Hepatocyte (in vitro differentiated cells): ENCODE results near the gene SYNPR.

ENCODE experiments used
- EZH2 ChIP-seq: fragments of 200-600 bp; sonication (generic); IDR thresholded peaks from 2 replicates; pipeline ENCODE4 v1.6.1; 2016; ENCODE audit warnings: antibody characterized with exemption, mild to moderate bottlenecking, borderline replicate concordance
- EZH2phosphoT487 ChIP-seq: fragments of 200-600 bp; sonication (generic); IDR thresholded peaks from one replicate; pipeline ENCODE4 v1.6.1; 2018; ENCODE audit warnings: antibody characterized with exemption, mild to moderate bottlenecking, low read depth, moderate library complexity; ENCODE audit not compliant: unreplicated experiment, severe bottlenecking
- TF ChIP-seq, protein P1 (sequence below): fragments of 200-600 bp; sonication (generic); IDR thresholded peaks from 2 replicates; pipeline ENCODE4 v1.5.1; 2016; ENCODE audit warnings: antibody characterized with exemption, mild to moderate bottlenecking; ENCODE audit not compliant: poor library complexity

DNA sequence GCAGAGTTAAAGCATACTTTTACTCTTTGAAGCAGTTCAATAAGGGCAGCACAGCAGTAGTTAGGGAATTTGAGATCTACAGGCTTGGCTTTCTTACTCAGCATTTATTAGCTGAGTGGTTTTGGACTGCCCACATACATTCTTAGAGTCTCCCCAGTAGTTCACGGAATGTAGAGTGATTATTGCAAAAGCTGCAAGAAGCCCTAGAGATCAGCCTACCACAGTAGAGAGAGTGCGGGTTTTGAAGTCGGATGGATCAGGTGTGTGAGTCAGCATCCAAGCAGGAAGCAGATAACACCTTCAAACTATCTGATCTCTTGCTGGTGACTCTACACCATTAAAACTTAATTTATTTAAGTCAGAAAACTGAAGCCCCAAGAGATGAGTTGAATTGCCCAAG lies 171.9 kb downstream of the SYNPR start:
- TF ChIP-seq, protein P1, sequence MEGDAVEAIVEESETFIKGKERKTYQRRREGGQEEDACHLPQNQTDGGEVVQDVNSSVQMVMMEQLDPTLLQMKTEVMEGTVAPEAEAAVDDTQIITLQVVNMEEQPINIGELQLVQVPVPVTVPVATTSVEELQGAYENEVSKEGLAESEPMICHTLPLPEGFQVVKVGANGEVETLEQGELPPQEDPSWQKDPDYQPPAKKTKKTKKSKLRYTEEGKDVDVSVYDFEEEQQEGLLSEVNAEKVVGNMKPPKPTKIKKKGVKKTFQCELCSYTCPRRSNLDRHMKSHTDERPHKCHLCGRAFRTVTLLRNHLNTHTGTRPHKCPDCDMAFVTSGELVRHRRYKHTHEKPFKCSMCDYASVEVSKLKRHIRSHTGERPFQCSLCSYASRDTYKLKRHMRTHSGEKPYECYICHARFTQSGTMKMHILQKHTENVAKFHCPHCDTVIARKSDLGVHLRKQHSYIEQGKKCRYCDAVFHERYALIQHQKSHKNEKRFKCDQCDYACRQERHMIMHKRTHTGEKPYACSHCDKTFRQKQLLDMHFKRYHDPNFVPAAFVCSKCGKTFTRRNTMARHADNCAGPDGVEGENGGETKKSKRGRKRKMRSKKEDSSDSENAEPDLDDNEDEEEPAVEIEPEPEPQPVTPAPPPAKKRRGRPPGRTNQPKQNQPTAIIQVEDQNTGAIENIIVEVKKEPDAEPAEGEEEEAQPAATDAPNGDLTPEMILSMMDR = no peak
- TF ChIP-seq EZH2 (no peak), EZH2phosphoT487 (no peak)
